HEK293 (cell line): ENCODE measurements around the gene PARP3.
"Not testable (repeated sequence)": the region's sequence is repeated elsewhere in the genome, so short reads cannot be mapped to it uniquely, and the experiment has no call there.

Experiments
- CTCF ChIA-PET: fragments of 350-600 bp; formaldehyde crosslinking; extraction: SDS; loops from one replicate; lab custom pipeline; 2021; ENCODE audit warnings: antibody characterized with exemption; lab: Yijun Ruan, JAX
- POLR2A ChIA-PET: fragments of 300-600 bp; formaldehyde crosslinking; extraction: SDS; loops from one replicate; lab custom pipeline; 2020; ENCODE audit warnings: antibody characterized with exemption, inconsistent platforms; lab: Yijun Ruan, JAX
- H3K27ac ChIP-seq: fragments of 200-500 bp; sonication (Bioruptor generic); 2 replicates; pipeline ENCODE4 v1.5.1; 2014; ENCODE audit warnings: low read depth, low read length, control low read depth, inconsistent platforms; ENCODE audit errors: extremely low read depth
- H3K36me3 ChIP-seq, 2 experiments: fragments of 200-500 bp in 1 of 2; sonication (Bioruptor generic) in 1 of 2; 1 replicate in 1 of 2; 2 replicates in 1 of 2; pipeline ENCODE4 v1.5.1; 2014 to 2017; ENCODE audit warnings: inconsistent platforms in 2 of 2, low read length in 2 of 2; ENCODE audit not compliant: control insufficient read depth in 2 of 2, insufficient read depth in 1 of 2
- H3K4me1 ChIP-seq: fragments of 200-500 bp; sonication (Bioruptor generic); 2 replicates; pipeline ENCODE4 v1.5.1; 2014; ENCODE audit warnings: mild to moderate bottlenecking, low read length, inconsistent platforms; ENCODE audit not compliant: control insufficient read depth, insufficient read depth
- H3K4me3 ChIP-seq: 2 replicates; pipeline ENCODE4 v1.5.1; 2011; ENCODE audit warnings: low read depth, mild to moderate bottlenecking, control low read depth, low read length, moderate library complexity
- H3K9me3 ChIP-seq: fragments of 200-500 bp; sonication (Bioruptor generic); 2 replicates; pipeline ENCODE4 v1.5.1; 2014; ENCODE audit warnings: low read depth, low read length, inconsistent platforms; ENCODE audit not compliant: control insufficient read depth, insufficient read depth
- MZF1 ChIP-seq: fragments of 450-650 bp; formaldehyde crosslinking; IDR thresholded peaks from 2 replicates; pipeline ENCODE4 v1.5.1; 2017; ENCODE audit warnings: missing biosample characterization, missing genetic modification characterization, borderline replicate concordance
- OVOL3 ChIP-seq: fragments of 450-650 bp; formaldehyde crosslinking; IDR thresholded peaks from 2 replicates; pipeline ENCODE4 v1.5.1; 2016; ENCODE audit warnings: missing biosample characterization, missing genetic modification characterization
- SETDB1 ChIP-seq: IDR thresholded peaks from one replicate; pipeline ENCODE4 v1.6.1; 2017; ENCODE audit warnings: mild to moderate bottlenecking, low read length, moderate library complexity, mixed read lengths; ENCODE audit not compliant: insufficient read length
- ZIC2 ChIP-seq: fragments of 450-650 bp; formaldehyde crosslinking; IDR thresholded peaks from 2 replicates; pipeline ENCODE4 v1.5.1; 2016; ENCODE audit warnings: missing biosample characterization, missing genetic modification characterization
- ZNF112 ChIP-seq: fragments of 450-650 bp; formaldehyde crosslinking; IDR thresholded peaks from 2 replicates; pipeline ENCODE4 v1.5.0; 2017; ENCODE audit warnings: missing biosample characterization, missing genetic modification characterization
- ZNF23 ChIP-seq: fragments of 450-650 bp; formaldehyde crosslinking; IDR thresholded peaks from 2 replicates; pipeline ENCODE4 v1.5.1; 2016; ENCODE audit warnings: missing biosample characterization, missing genetic modification characterization, borderline replicate concordance
- ZNF239 ChIP-seq: fragments of 450-650 bp; formaldehyde crosslinking; IDR thresholded peaks from 2 replicates; pipeline ENCODE4 v1.5.1; 2016; ENCODE audit warnings: missing biosample characterization, missing genetic modification characterization
- ZNF341 ChIP-seq: fragments of 450-650 bp; formaldehyde crosslinking; IDR thresholded peaks from 2 replicates; pipeline ENCODE4; 2016; ENCODE audit warnings: low read depth, missing biosample characterization, missing genetic modification characterization
- ZNF350 ChIP-seq: fragments of 450-650 bp; formaldehyde crosslinking; IDR thresholded peaks from 2 replicates; pipeline ENCODE4 v1.5.0; 2017; ENCODE audit warnings: missing biosample characterization, mild to moderate bottlenecking, missing genetic modification characterization
- ZNF433 ChIP-seq: fragments of 450-650 bp; formaldehyde crosslinking; IDR thresholded peaks from 2 replicates; pipeline ENCODE4 v1.5.1; 2016; ENCODE audit warnings: missing biosample characterization, missing genetic modification characterization, low read depth
- ZNF488 ChIP-seq: fragments of 450-650 bp; formaldehyde crosslinking; IDR thresholded peaks from 2 replicates; pipeline ENCODE4 v1.5.1; 2016; ENCODE audit warnings: missing biosample characterization, missing genetic modification characterization
- ZNF658 ChIP-seq: fragments of 450-650 bp; formaldehyde crosslinking; IDR thresholded peaks from 2 replicates; pipeline ENCODE4; 2016; ENCODE audit warnings: missing biosample characterization, missing genetic modification characterization

PARP3 gene

DNA sequence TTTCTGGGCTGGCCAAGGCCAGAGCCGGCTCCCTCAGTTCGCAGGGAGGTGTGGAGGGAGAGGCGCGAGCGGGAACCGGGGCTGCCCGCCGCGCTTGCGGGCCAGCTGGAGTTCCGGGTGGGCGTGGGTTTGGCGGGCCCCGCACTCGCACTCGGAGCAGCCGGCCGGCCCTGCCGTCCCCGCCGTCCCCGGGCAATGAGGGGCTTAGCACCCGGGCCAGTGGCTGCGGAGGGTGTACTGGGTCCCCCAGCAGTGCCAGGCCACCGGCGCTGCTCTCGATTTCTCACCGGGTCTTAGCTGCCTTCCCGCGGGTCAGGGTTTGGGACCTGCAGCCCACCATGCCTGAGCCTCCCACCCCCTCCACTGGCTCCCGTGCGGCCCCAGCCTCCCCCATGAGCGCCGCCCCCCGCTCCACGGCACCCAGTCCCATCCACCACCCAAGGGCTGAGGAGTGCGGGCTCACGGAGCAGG lies 48.4 kb downstream of the PARP3 start:
- POLR2A ChIA-PET: interaction anchor here (0.7 to 2.8 kb wide), 6 partner anchors 8 to 164 kb away, joined by 3 to 43 read pairs (median 3); partner anchors contain the start of genes ACY1, PARP3, POC1A and RRP9
- H3K9me3 ChIP-seq, H3K4me1 ChIP-seq, CTCF ChIA-PET, H3K27ac ChIP-seq, H3K4me3 ChIP-seq: not testable (repeated sequence)
- H3K36me3 ChIP-seq: peaks cover 0 to 43% of the 10 kb centered on the region in 2 experiments; a peak in 2 of 3 replicates

DNA sequence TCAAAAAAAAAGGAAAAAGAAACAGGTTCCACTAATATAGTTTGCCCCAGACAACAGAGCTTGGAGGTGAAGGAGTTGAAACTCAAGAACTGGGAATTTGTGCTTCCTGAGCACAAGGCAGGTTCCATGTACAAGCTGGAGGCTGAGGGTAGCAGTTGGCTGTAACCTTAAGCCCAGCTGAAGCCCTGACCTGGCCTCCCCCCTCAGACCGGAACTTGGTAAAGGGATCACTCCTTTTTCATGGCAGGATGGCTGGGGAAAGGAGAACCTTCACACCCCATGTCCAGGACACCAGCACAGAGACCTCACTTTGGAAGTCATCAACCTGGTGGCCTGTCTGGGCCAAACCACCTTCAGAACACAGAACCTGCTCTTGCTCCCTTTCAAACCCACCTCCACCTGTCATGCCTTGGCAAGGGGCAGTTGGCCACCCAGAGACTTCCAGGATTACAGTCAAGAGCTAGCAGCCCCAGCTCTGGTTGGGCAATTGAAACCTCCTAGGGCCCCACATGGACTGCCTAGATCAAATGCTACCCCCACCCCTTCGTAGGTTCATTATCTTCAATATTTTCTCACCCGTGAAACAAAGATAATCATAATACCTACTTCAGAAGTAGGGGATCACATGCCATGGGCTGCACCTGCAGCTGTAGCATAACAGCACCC lies 50.0 kb downstream of the PARP3 start:
- Histone ChIP-seq H3K9me3 (no peaks in the 10 kb centered on the region), H3K4me3 (no peak overlapping the region), H3K36me3 (peaks cover 0 to 43% of the 10 kb centered on the region in 2 experiments; a peak in 2 of 3 replicates), H3K27ac (no peak overlapping the region), H3K4me1 (no peaks in the 10 kb centered on the region)
- no peak for TF ChIP-seq ZNF341 (tag by site-specific recombination)
- no peak for TF ChIP-seq ZNF112 (tag by site-specific recombination)
- no peak for TF ChIP-seq ZNF23 (tag by site-specific recombination)
- no peak for TF ChIP-seq OVOL3 (tag by site-specific recombination)
- TF ChIP-seq ZNF658 (tag by site-specific recombination): no peak
- POLR2A ChIA-PET: interaction anchor here (0.9 to 2.8 kb wide), 8 partner anchors 9 to 162 kb away, joined by 3 to 43 read pairs (median 5); partner anchors contain the start of genes ABHD14B, ACY1, GPR62 and PARP3
- CTCF ChIA-PET: interaction anchor here (0.8 to 2.0 kb wide), 4 partner anchors 9 to 148 kb away, joined by 3 to 7 read pairs (median 4); partner anchors contain the start of genes PARP3 and RRP9

GRCh38 chr3:51993657-51994056 lies 51.5 kb downstream of the PARP3 start:
- POLR2A ChIA-PET: interaction anchor here (0.7 to 2.3 kb wide), 3 partner anchors 51 to 120 kb away, joined by 3 to 9 read pairs (median 3); partner anchors contain the start of genes PARP3 and RRP9
- H3K27ac ChIP-seq, H3K4me1 ChIP-seq: not testable (repeated sequence)

GRCh38 chr3:51994530-51994929 lies 52.4 kb downstream of the PARP3 start:
- no peaks in the 10 kb centered on the region for H3K9me3 ChIP-seq
- H3K27ac ChIP-seq: peak overlapping the region; percentile 98
- CTCF ChIA-PET: interaction anchor here (1.1 kb wide), 1 partner anchor 13 kb away, joined by 3 read pairs; no protein-coding TSS in a partner anchor
- no peaks in the 10 kb centered on the region for H3K4me1 ChIP-seq
- POLR2A ChIA-PET: interaction anchor here (2.0 to 2.6 kb wide), 2 partner anchors 11 to 52 kb away, joined by 20 to 47 read pairs; partner anchors contain the start of genes ACY1, PARP3 and RRP9
- peak overlapping the region; percentile 100 for H3K4me3 ChIP-seq
- H3K36me3 ChIP-seq: peaks cover 0 to 43% of the 10 kb centered on the region in 2 experiments; a peak in 2 of 3 replicates
- TF ChIP-seq SETDB1: no peak
- no peak for TF ChIP-seq MZF1 (tag by site-specific recombination)
- no peak for TF ChIP-seq ZNF350
- TF ChIP-seq ZNF433 (tag by site-specific recombination): no peak
- no peak for TF ChIP-seq ZNF488 (tag by site-specific recombination)
- TF ChIP-seq ZNF239 (tag by site-specific recombination): no peak
- TF ChIP-seq ZIC2: no peak

More at GRCh38 chr3:51993657-51994056, 51.5 kb downstream of the PARP3 start:
- CTCF ChIA-PET: interaction anchor here (1.4 kb wide), 1 partner anchor 7 kb away, joined by 5 read pairs; no protein-coding TSS in a partner anchor
- H3K9me3 ChIP-seq, H3K4me3 ChIP-seq: not testable (repeated sequence)
- H3K36me3 ChIP-seq: peaks cover 0 to 43% of the 10 kb centered on the region in 2 experiments; a peak in 2 of 3 replicates
